Left ventricle myocardium inferior (tissue), 1 donor: ENCODE results near the gene SCFD2. TPM values are rescaled to one million over a fixed set of nuclear protein-coding genes. Genes with fewer than 3 reads are reported as not detected.

Source experiments
- DNase-seq: peaks from one replicate; pipeline ENCODE4 v3.0.0-alpha.2; 2020
- H3K27ac ChIP-seq: fragments of 200-600 bp; replicated peaks from 2 replicates; pipeline ENCODE4 v1.8.0; 2021
- H3K27me3 ChIP-seq: fragments of 200-600 bp; 2 replicates; pipeline ENCODE4 v1.8.0; 2021; ENCODE audit warnings: low read depth
- H3K36me3 ChIP-seq: fragments of 200-600 bp; 2 replicates; pipeline ENCODE4 v1.8.0; 2021
- H3K4me1 ChIP-seq: fragments of 200-600 bp; 2 replicates; pipeline ENCODE4 v1.8.0; 2021
- H3K4me3 ChIP-seq: fragments of 200-600 bp; 2 replicates; pipeline ENCODE4 v1.8.0; 2021; ENCODE audit warnings: mild to moderate bottlenecking, moderate library complexity
- H3K9me3 ChIP-seq: fragments of 200-600 bp; replicated peaks from 2 replicates; pipeline ENCODE4 v1.8.0; 2021
- CTCF ChIP-seq: fragments of 200-600 bp; IDR thresholded peaks from 2 replicates; pipeline ENCODE4 v1.8.0; 2021; ENCODE audit warnings: antibody characterized with exemption, mild to moderate bottlenecking, borderline replicate concordance
- intact Hi-C: fragments of 100-400 bp; cut with micrococcal nuclease; formaldehyde crosslinking; loops from one replicate; pipeline ENCODE4 v1.11.0; 2022
- total RNA-seq: library from RNA; stranded (reverse); fragmentation: NEBNext Ultra II Directional; extraction: Animal tissue kit (Norgen Biotek cat#: 25700); gene quantifications from one replicate; pipeline ENCODE4 v1.2.1, GENCODE V29; 2021
- donor health status: DM: no; HTN: yes; CAD: no; lungs with severe emphysema.

The SCFD2 gene
- total RNA-seq, 1 donor from 2014 or later, result 9.3 TPM

GRCh38 chr4:53376900-53377299, 11.0 kb upstream of the SCFD2 start:
- Histone ChIP-seq H3K4me1 (peaks cover 36% of the 10 kb centered on the region), H3K36me3 (no peaks in the 10 kb centered on the region), H3K9me3 (no peaks in the 10 kb centered on the region), H3K4me3 (peak overlapping the region; percentile 85), H3K27ac (peak overlapping the region; percentile 89), H3K27me3 (peaks cover 6% of the 10 kb centered on the region)
- no peak for DNase-seq
- TF ChIP-seq CTCF, result no peak
- intact Hi-C loops, result no loop called here

- TF ChIP-seq CTCF, result no peak
- no peak for DNase-seq
- Histone ChIP-seq H3K27ac (no peak overlapping the region), H3K4me1 (peaks cover 28% of the 10 kb centered on the region), H3K27me3 (peaks cover 26% of the 10 kb centered on the region), H3K9me3 (no peaks in the 10 kb centered on the region), H3K36me3 (no peaks in the 10 kb centered on the region), H3K4me3 (no peak overlapping the region)
- intact Hi-C loops, result no loop called here
These were observed 9.0 kb upstream of the SCFD2 start for GRCh38 chr4:53374777-53375258.

GRCh38 chr4:53371843-53372521, 6.1 kb upstream of the SCFD2 start:
- no peak overlapping the region for H3K4me3 ChIP-seq
- H3K27ac ChIP-seq, result no peak overlapping the region
- DNase-seq, result no peak
- peaks cover 3% of the 10 kb centered on the region for H3K4me1 ChIP-seq
- TF ChIP-seq CTCF, result no peak
- no peaks in the 10 kb centered on the region for H3K36me3 ChIP-seq
- peaks cover 49% of the 10 kb centered on the region for H3K27me3 ChIP-seq
- no peaks in the 10 kb centered on the region for H3K9me3 ChIP-seq
- intact Hi-C loops, result no loop called here

GRCh38 chr4:53371049-53371448, 5.2 kb upstream of the SCFD2 start:
- no peak for TF ChIP-seq CTCF
- peaks cover 49% of the 10 kb centered on the region for H3K27me3 ChIP-seq

GRCh38 chr4:53367721-53368120, 1.9 kb upstream of the SCFD2 start:
- intact Hi-C loops, result no loop called here
- Histone ChIP-seq H3K4me1 (peaks cover 37% of the 10 kb centered on the region), H3K36me3 (no peaks in the 10 kb centered on the region), H3K9me3 (no peaks in the 10 kb centered on the region), H3K27ac (no peak overlapping the region), H3K4me3 (no peak overlapping the region), H3K27me3 (peaks cover 49% of the 10 kb centered on the region)
- TF ChIP-seq CTCF, result no peak
- no peak for DNase-seq

More at GRCh38 chr4:53371049-53371448, 5.2 kb upstream of the SCFD2 start:
- DNase-seq, result no peak
- H3K4me1 ChIP-seq, result peaks cover 6% of the 10 kb centered on the region
- no peaks in the 10 kb centered on the region for H3K9me3 ChIP-seq
- no peak overlapping the region for H3K4me3 ChIP-seq
- H3K27ac ChIP-seq, result no peak overlapping the region
- intact Hi-C loops, result no loop called here
- no peaks in the 10 kb centered on the region for H3K36me3 ChIP-seq
